Measurements from ENCODE around the gene MX2. TPM values are rescaled to one million over a fixed set of nuclear protein-coding genes. Genes with fewer than 3 reads are reported as not detected.

Gene MX2
- total and polyA plus RNA-seq, 4 donors, result 4.2 to 33.4 (median 9.3) TPM

DNA sequence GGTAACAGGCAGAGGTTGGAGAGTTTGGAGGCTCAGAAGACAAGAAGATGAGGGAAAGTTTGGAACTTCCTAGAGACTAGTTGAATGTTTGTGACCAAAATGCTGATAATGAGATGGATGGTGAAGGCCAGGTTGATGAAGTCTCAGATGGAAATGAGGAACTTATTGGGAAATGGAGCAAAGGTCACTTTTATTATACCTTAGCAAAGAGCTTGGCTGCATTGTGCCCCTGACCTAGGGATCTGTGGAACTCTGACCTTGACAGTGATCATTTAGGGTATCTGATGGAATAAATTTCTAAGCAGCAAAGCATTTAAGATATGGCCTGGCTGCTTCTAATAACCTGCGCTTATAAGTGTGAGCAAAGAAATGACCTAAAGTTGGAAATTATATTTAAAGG lies 28.1 kb upstream of the MX2 start:
- ATAC-seq (ENCODE audit: insufficient read depth, low FRiP score) (no peak), DNase-seq (no peak)
- no peaks in the 10 kb centered on the region for H3K36me3 ChIP-seq (ENCODE audit: control insufficient read depth in 4 of 4, insufficient read depth in 4 of 4, low read length in 4 of 4)
- H3K4me1 ChIP-seq (ENCODE audit: control insufficient read depth in 5 of 5, insufficient read depth in 5 of 5, low read length in 5 of 5), result no peaks in the 10 kb centered on the region
- H3K9me3 ChIP-seq (ENCODE audit: control insufficient read depth in 4 of 4, insufficient read depth in 3 of 4, low read length in 3 of 4), result peaks cover 0 to 15% (median 0%) of the 10 kb centered on the region in 4 donors
- no peak overlapping the region for H3K9ac ChIP-seq (ENCODE audit: insufficient read depth in 1 of 2, low read length in 2 of 2)
- H3K4me3 ChIP-seq, result no peak overlapping the region
- TF ChIP-seq, protein P1, sequence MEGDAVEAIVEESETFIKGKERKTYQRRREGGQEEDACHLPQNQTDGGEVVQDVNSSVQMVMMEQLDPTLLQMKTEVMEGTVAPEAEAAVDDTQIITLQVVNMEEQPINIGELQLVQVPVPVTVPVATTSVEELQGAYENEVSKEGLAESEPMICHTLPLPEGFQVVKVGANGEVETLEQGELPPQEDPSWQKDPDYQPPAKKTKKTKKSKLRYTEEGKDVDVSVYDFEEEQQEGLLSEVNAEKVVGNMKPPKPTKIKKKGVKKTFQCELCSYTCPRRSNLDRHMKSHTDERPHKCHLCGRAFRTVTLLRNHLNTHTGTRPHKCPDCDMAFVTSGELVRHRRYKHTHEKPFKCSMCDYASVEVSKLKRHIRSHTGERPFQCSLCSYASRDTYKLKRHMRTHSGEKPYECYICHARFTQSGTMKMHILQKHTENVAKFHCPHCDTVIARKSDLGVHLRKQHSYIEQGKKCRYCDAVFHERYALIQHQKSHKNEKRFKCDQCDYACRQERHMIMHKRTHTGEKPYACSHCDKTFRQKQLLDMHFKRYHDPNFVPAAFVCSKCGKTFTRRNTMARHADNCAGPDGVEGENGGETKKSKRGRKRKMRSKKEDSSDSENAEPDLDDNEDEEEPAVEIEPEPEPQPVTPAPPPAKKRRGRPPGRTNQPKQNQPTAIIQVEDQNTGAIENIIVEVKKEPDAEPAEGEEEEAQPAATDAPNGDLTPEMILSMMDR (IDR thresholded peaks at IDR 0.05; ENCODE audit: control extremely low read depth, extremely low read depth), result no peak
- H3K27ac ChIP-seq (ENCODE audit: low read depth in 1 of 2, low read length in 1 of 2), result no peak overlapping the region
- WGBS, 2 donors, result 100% methylated on average over 1 of the region's 1 CpG
- no peaks in the 10 kb centered on the region for H3K27me3 ChIP-seq (ENCODE audit: control insufficient read depth in 3 of 3, insufficient read depth in 3 of 3, low read length in 2 of 3)

DNA sequence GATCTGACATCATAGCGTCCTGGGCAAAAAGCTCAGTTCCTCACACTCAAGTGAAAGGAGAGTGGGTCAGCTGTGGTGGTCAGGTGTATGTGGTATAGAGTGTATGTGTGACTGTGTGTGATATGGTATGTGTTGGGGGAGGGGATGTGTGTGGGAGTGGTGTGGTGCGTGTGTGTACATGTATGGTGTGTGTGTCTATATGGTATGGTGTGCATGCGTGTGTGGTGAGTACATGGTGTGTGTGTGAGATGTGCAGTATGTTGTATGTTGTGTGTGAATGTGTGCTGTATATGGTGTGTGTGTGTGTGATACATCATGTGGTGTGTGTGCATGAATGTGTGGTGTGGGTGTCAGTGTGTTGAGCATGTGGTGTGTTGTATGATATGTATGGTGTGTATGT lies 24.3 kb upstream of the MX2 start:
- Histone ChIP-seq H3K36me3 (ENCODE audit: control insufficient read depth in 4 of 4, insufficient read depth in 4 of 4, low read length in 4 of 4) (no peaks in the 10 kb centered on the region), H3K9me3 (ENCODE audit: control insufficient read depth in 4 of 4, insufficient read depth in 3 of 4, low read length in 3 of 4) (peaks cover 0 to 11% (median 0%) of the 10 kb centered on the region in 4 donors), H3K27ac (ENCODE audit: low read depth in 1 of 2, low read length in 1 of 2) (no peak overlapping the region), H3K9ac (ENCODE audit: insufficient read depth in 1 of 2, low read length in 2 of 2) (no peak overlapping the region), H3K27me3 (ENCODE audit: control insufficient read depth in 3 of 3, insufficient read depth in 3 of 3, low read length in 2 of 3) (no peaks in the 10 kb centered on the region), H3K4me3 (no peak overlapping the region), H3K4me1 (ENCODE audit: control insufficient read depth in 5 of 5, insufficient read depth in 5 of 5, low read length in 5 of 5) (no peaks in the 10 kb centered on the region)
- no peak for DNase-seq
- 92 to 96% methylated on average over 3 of the region's 3 CpGs for WGBS, 2 donors
- no peak for ATAC-seq (ENCODE audit: insufficient read depth, low FRiP score)
- TF ChIP-seq, protein P1 (IDR thresholded peaks at IDR 0.05; ENCODE audit: control extremely low read depth, extremely low read depth), result no peak

DNA sequence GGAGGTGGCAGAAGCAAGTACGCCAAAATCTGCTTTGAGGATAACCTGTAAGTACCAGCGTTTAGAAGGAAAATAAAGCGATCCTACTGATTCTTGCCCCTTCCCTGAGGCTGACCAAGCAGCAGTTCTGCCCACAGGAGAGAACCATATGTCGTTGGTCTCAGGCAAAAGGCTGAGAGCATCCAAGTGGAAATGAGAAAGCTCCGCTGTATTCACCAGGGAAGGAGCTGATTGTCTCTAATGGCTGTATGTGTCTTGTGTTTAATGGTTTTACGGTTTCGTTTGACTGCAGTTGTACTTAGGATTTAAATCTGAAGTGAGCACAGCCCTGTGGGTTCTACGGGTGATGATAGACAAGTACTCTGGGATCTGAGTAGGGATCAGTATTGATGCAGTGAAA lies 23.4 kb upstream of the MX2 start:
- DNase-seq (no peak), ATAC-seq (ENCODE audit: insufficient read depth, low FRiP score) (no peak)
- Histone ChIP-seq H3K36me3 (ENCODE audit: control insufficient read depth in 4 of 4, insufficient read depth in 4 of 4, low read length in 4 of 4) (no peaks in the 10 kb centered on the region), H3K27ac (ENCODE audit: low read depth in 1 of 2, low read length in 1 of 2) (no peak overlapping the region), H3K27me3 (ENCODE audit: control insufficient read depth in 3 of 3, insufficient read depth in 3 of 3, low read length in 2 of 3) (no peaks in the 10 kb centered on the region), H3K4me3 (no peak overlapping the region), H3K9ac (ENCODE audit: insufficient read depth in 1 of 2, low read length in 2 of 2) (no peak overlapping the region), H3K9me3 (ENCODE audit: control insufficient read depth in 4 of 4, insufficient read depth in 3 of 4, low read length in 3 of 4) (peaks cover 0 to 11% (median 0%) of the 10 kb centered on the region in 4 donors), H3K4me1 (ENCODE audit: control insufficient read depth in 5 of 5, insufficient read depth in 5 of 5, low read length in 5 of 5) (no peaks in the 10 kb centered on the region)
- WGBS, 2 donors, result 93 to 94% methylated on average over 8 of the region's 8 CpGs
- TF ChIP-seq, protein P1 (IDR thresholded peaks at IDR 0.05; ENCODE audit: control extremely low read depth, extremely low read depth), result no peak

DNA sequence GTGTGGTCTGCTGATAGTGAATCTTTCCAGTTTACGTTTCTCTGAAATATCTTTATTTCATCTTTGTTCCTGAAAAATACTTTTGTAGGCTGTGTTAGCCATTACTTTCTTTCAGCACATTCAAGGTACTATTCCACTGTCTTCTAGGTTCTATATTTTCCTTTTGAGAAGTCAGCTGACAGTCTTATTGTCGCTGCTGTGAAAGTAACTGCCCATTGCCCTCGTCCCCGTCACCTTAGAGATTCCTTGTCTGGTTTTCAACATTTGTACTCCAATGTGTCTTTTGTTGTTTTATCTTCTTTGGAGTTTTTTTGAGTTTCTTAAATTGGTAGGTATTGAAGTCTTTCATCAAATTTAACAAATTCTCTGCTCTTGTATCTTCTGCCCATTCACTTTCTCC lies 19.8 kb upstream of the MX2 start:
- H3K9ac ChIP-seq (ENCODE audit: insufficient read depth in 1 of 2, low read length in 2 of 2), result no peak overlapping the region
- no peak overlapping the region for H3K27ac ChIP-seq (ENCODE audit: low read depth in 1 of 2, low read length in 1 of 2)
- no peaks in the 10 kb centered on the region for H3K36me3 ChIP-seq (ENCODE audit: control insufficient read depth in 4 of 4, insufficient read depth in 4 of 4, low read length in 4 of 4)
- 95 to 97% methylated on average over 4 of the region's 4 CpGs for WGBS, 2 donors
- ATAC-seq (ENCODE audit: insufficient read depth, low FRiP score) (no peak), DNase-seq (no peak)
- no peak overlapping the region for H3K4me3 ChIP-seq
- TF ChIP-seq, protein P1 (IDR thresholded peaks at IDR 0.05; ENCODE audit: control extremely low read depth, extremely low read depth), result no peak
- no peaks in the 10 kb centered on the region for H3K4me1 ChIP-seq (ENCODE audit: control insufficient read depth in 5 of 5, insufficient read depth in 5 of 5, low read length in 5 of 5)
- peaks cover 0 to 4% (median 0%) of the 10 kb centered on the region in 4 donors for H3K9me3 ChIP-seq (ENCODE audit: control insufficient read depth in 4 of 4, insufficient read depth in 3 of 4, low read length in 3 of 4)
- no peaks in the 10 kb centered on the region for H3K27me3 ChIP-seq (ENCODE audit: control insufficient read depth in 3 of 3, insufficient read depth in 3 of 3, low read length in 2 of 3)

Measured in lung (tissue), 12 donors.